NT2/D1 (cell line): ENCODE measurements around the gene HP.
"Not testable (repeated sequence)": the region's sequence is repeated elsewhere in the genome, so short reads cannot be mapped to it uniquely, and the experiment has no call there.

Experiments used
- YY1 ChIP-seq: IDR thresholded peaks from 2 replicates; pipeline ENCODE4 v1.6.1; 2011; ENCODE audit not compliant: insufficient read length, insufficient read depth
- ZNF274 ChIP-seq: IDR thresholded peaks from 2 replicates; pipeline ENCODE4 v1.6.1; 2011; ENCODE audit warnings: mild to moderate bottlenecking, low read depth, low read length

DNA sequence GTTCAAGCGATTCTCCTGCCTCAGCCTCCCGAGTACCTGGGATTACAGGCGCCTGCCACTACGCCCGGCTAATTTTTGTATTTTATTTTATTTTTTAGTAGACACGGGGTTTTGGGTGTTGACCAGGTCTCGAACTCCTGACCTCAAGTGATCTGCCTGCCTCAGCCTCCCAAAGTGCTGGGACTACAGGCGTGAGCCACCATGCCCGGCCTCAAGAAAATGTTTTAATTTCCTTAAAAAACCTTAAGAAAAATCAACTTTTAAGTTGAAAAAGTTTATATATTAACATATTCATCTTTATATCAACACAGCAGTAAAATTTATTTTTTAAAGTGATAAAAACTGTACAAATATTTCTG, 46.3 kb upstream of the HP start:
- TF ChIP-seq ZNF274, YY1: not testable (repeated sequence)
